ENCODE measurements around the gene GPR37. TPM values are rescaled to one million over a fixed set of nuclear protein-coding genes. Genes with fewer than 3 reads are reported as not detected.

The GPR37 gene
- total RNA-seq, 1 donor from 2014 or later: not detected

DNA sequence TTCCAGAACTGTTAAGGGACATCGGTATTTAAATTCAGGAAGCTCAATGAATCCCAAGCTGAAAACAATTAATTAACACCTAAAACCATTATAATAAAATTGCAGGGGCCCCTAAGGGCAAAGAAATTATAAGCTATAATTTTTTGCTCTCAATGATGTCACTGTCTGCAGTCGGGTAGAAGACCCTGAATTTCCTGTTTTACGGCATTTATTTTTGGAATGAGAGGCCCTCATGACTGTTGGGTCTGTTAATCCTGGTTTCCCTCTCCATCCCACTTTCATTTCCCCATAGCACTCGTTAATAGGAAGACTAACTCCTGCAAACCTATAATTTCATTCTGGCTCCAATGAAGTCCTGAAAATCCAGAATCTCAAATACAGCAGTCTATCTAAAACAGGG is 25.8 kb upstream of the GPR37 start:
- intact Hi-C loops (cut with micrococcal nuclease): no loop called here
- DNase-seq (ENCODE audit: low spot score): no peak
- H3K4me3 Mint-ChIP-seq (ENCODE audit: low read depth): no peak overlapping the region
- no peaks in the 10 kb centered on the region for H3K36me3 Mint-ChIP-seq (ENCODE audit: low read depth)
- no peaks in the 10 kb centered on the region for H3K9me3 Mint-ChIP-seq
- peaks cover 7% of the 10 kb centered on the region for H3K27me3 Mint-ChIP-seq (ENCODE audit: low read depth)
- no peaks in the 10 kb centered on the region for H3K4me1 Mint-ChIP-seq (ENCODE audit: low read depth)
- no peak overlapping the region for H3K27ac Mint-ChIP-seq

DNA sequence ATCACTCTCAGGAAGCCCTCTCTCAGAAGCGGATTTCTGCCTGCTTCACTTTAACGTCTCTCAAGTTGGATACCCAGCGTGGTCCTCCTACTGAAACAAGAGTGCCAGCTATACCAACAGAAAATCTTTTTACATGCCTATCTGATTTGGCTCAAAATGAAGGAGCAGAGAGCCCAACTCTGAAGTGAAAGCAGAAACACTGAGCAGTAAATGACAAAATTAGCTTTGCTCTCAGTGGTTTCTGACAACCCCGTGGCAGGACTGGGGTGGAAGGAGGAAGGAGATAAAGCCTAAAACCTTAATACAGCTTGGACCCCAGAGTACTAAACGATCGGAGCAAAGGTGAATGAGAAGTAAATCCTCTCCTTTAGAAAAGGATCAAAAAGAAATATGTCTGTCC is 25.1 kb upstream of the GPR37 start:
- no peak overlapping the region for H3K27ac Mint-ChIP-seq
- H3K36me3 Mint-ChIP-seq (ENCODE audit: low read depth): no peaks in the 10 kb centered on the region
- intact Hi-C loops (cut with micrococcal nuclease): no loop called here
- H3K4me3 Mint-ChIP-seq (ENCODE audit: low read depth): no peak overlapping the region
- DNase-seq (ENCODE audit: low spot score): no peak
- peaks cover 7% of the 10 kb centered on the region for H3K27me3 Mint-ChIP-seq (ENCODE audit: low read depth)
- no peaks in the 10 kb centered on the region for H3K9me3 Mint-ChIP-seq
- H3K4me1 Mint-ChIP-seq (ENCODE audit: low read depth): no peaks in the 10 kb centered on the region

DNA sequence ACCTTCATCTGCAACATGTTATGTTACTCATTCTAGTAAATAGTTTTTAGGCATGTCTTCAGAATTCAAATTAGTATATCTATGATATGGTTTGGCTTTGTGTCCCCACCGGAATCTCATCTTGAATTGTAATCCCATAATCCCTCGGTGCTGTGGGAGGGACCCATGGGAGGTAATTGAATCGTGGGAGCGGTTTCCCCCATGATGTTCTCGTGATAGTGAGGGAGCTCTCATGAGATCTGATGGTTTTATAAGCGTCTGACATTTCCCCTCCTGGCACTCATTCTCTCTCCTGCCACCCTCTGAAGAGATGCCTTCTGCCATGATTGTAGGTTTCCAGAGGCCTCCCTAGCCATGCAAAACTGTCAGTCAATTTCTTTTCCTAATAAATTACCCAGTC is 20.4 kb upstream of the GPR37 start:
- Mint-ChIP-seq H3K9me3 (no peaks in the 10 kb centered on the region), H3K36me3 (ENCODE audit: low read depth) (no peaks in the 10 kb centered on the region), H3K27ac (no peak overlapping the region), H3K27me3 (ENCODE audit: low read depth) (peaks cover 3% of the 10 kb centered on the region), H3K4me1 (ENCODE audit: low read depth) (no peaks in the 10 kb centered on the region), H3K4me3 (ENCODE audit: low read depth) (no peak overlapping the region)
- no peak for DNase-seq (ENCODE audit: low spot score)
- intact Hi-C loops (cut with micrococcal nuclease): loop anchor here (5.0 to 10.0 kb wide), 2 partner anchors 631 to 684 kb away; no protein-coding TSS in a partner anchor

DNA sequence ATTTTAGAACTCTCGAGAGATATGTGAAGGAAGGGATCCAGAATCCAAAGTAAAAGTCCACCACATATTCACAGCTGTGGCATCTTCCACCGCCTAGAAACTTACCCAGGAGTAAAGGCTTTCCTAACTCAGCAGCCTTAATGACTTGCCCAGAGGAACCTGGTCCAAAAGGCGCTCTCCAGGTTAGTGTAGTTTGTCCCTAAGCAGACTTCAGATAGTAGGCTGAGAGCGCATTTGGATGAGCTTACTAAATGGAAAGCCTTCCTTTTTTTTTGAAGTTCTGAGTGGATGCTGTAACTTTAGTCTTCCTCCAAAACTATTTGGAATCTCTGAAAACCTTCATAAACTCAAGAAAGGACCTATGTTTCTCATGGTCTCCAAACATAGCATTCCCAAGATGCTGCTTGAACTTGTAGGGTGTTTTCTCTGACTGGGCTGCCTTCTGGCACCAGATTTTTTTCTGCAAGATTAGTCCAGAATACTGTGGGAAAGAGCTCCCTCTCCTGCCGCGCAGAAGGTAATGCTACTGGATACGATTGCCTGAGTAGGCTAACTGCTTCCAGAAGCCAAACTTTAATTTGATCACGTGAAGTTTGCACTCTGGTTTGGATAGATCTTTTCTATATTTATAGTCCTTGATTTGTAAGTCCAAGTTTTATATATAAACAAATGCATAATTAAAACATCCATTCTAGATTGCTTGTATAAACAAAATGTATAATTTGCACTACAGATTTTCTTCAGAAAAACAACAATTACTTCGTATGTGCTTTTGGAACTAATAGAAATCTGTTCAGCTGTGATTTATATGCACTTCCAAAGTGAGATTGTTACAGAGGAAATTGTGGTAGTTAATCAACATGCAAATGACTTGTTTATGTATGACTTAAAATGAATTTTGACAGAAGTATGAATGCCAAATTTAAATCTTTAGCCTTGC is 19.6 kb upstream of the GPR37 start:
- DNase-seq (ENCODE audit: low spot score): no peak
- H3K4me3 Mint-ChIP-seq (ENCODE audit: low read depth): no peak overlapping the region

DNA sequence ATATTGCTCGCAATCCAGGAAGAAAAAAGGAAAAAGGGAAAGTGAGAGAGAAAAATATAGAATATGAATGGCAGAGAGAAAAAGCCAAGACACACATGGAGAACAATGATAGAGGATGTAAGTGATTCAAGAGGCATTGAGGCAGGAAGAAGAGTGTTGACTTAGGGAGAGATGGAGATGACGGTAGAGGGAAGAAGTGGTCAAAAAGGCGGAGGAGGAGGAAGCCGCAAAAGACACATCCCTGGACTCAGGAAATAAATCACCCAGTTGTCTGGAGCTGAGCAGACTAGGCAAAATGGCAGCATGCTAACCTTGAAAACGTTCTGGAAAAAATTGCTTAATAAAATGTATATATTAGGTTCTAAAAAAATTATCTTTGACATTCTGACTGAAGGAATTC is 17.7 kb upstream of the GPR37 start:
- Mint-ChIP-seq H3K27ac (no peak overlapping the region), H3K4me3 (ENCODE audit: low read depth) (no peak overlapping the region), H3K9me3 (no peaks in the 10 kb centered on the region), H3K27me3 (ENCODE audit: low read depth) (peaks cover 2% of the 10 kb centered on the region), H3K36me3 (ENCODE audit: low read depth) (no peaks in the 10 kb centered on the region), H3K4me1 (ENCODE audit: low read depth) (no peaks in the 10 kb centered on the region)
- no peak for DNase-seq (ENCODE audit: low spot score)
- intact Hi-C loops (cut with micrococcal nuclease): loop anchor here (10.0 kb wide), 1 partner anchor 628 kb away; no protein-coding TSS in a partner anchor

More for the DNA sequence above, 19.6 kb upstream of the GPR37 start:
- Mint-ChIP-seq H3K4me1 (ENCODE audit: low read depth) (no peaks in the 10 kb centered on the region), H3K9me3 (no peaks in the 10 kb centered on the region), H3K27me3 (ENCODE audit: low read depth) (peaks cover 2% of the 10 kb centered on the region), H3K27ac (no peak overlapping the region), H3K36me3 (ENCODE audit: low read depth) (no peaks in the 10 kb centered on the region)
- intact Hi-C loops (cut with micrococcal nuclease): loop anchor here (5.0 to 10.0 kb wide), 2 partner anchors 630 to 683 kb away; no protein-coding TSS in a partner anchor

DNA sequence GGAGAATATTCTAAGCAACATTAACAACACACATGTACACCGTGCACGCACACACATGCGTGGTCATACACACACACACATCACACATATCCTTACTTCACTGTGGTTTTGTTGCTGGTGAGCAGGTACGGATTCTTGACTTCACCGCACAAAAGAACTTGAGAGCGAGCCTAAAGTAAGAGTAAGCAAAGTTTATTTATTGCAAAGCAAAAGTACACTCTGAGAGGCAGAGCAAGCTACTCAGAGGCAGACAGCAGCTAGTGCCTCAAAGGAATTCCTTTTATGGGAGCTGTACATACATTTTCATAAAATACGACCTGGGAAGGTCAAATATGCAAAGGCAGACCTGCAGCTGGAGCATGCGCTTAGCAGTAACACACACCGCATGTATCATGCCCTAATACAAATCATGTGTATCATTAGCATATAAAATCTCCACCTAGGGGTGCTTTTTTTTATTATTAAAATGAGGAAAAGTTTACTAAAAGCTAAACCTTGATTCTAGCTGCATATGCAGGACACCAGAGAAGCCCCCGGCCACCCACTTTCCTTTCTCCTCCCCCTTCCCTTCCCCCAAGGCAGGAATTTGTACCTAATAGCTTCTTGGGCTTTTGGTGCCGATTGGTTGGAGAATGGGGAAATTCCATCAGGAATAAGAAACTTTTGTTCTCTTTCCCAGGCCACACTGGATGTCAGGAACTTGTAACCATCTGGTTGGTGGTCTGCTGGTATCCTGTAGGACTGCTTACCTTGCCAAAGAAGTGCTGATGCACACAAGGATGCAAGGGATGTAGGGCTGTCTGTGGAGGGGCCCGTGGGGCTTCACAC is 16.5 kb upstream of the GPR37 start:
- Mint-ChIP-seq H3K4me1 (ENCODE audit: low read depth) (no peaks in the 10 kb centered on the region), H3K4me3 (ENCODE audit: low read depth) (no peak overlapping the region), H3K27ac (no peak overlapping the region), H3K27me3 (ENCODE audit: low read depth) (peaks cover 8% of the 10 kb centered on the region), H3K36me3 (ENCODE audit: low read depth) (no peaks in the 10 kb centered on the region), H3K9me3 (no peaks in the 10 kb centered on the region)
- intact Hi-C loops (cut with micrococcal nuclease): loop anchor here (10.0 kb wide), 1 partner anchor 627 kb away; no protein-coding TSS in a partner anchor
- DNase-seq (ENCODE audit: low spot score): no peak

DNA sequence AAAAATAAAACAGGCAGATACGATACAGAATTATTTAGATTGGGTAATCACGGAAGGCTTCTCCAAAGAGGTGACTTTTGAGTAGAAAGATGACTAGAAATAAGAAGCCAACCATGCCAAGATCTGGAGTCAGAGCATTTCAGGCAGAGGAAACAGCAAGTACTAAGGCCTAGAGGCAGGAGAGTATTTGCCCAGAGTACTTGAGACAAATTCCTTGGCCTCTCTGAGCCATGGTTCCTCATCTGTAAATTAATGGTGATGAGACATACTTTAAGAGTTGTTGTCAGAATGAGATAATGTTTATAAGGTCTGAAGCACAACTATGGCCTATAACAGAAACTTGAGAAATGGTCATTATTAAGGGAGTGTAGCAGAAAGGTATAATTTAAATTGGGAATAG is 15.8 kb upstream of the GPR37 start:
- no peaks in the 10 kb centered on the region for H3K36me3 Mint-ChIP-seq (ENCODE audit: low read depth)

DNA sequence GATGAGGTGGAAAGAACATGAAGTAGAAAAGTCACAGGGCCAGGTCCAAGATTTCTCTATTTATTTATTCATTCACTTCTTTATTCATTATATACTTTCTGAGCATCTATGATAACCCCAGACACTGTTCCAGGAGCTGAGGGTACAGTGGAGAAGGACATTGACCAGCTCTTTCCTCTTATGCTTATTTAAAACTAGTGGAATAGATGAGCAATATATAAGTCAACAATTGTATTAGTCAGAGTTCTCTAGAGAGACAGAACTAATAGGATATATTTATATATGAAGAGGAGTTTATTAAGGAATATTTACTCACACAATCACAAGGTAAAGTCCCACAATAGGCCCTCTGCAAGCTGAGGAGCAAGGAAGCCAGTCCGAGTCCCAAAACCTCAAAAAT is 15.0 kb upstream of the GPR37 start:
- H3K27ac Mint-ChIP-seq: no peak overlapping the region
- no peak overlapping the region for H3K4me3 Mint-ChIP-seq (ENCODE audit: low read depth)
- intact Hi-C loops (cut with micrococcal nuclease): loop anchor here (10.0 kb wide), 1 partner anchor 626 kb away; no protein-coding TSS in a partner anchor
- DNase-seq (ENCODE audit: low spot score): no peak
- H3K9me3 Mint-ChIP-seq: no peaks in the 10 kb centered on the region
- H3K27me3 Mint-ChIP-seq (ENCODE audit: low read depth): peaks cover 8% of the 10 kb centered on the region
- H3K4me1 Mint-ChIP-seq (ENCODE audit: low read depth): no peaks in the 10 kb centered on the region
- no peaks in the 10 kb centered on the region for H3K36me3 Mint-ChIP-seq (ENCODE audit: low read depth)

More for the DNA sequence above, 15.8 kb upstream of the GPR37 start:
- intact Hi-C loops (cut with micrococcal nuclease): loop anchor here (10.0 kb wide), 1 partner anchor 627 kb away; no protein-coding TSS in a partner anchor
- no peaks in the 10 kb centered on the region for H3K9me3 Mint-ChIP-seq
- no peak for DNase-seq (ENCODE audit: low spot score)
- H3K27ac Mint-ChIP-seq: no peak overlapping the region
- peaks cover 8% of the 10 kb centered on the region for H3K27me3 Mint-ChIP-seq (ENCODE audit: low read depth)
- no peaks in the 10 kb centered on the region for H3K4me1 Mint-ChIP-seq (ENCODE audit: low read depth)
- H3K4me3 Mint-ChIP-seq (ENCODE audit: low read depth): no peak overlapping the region

DNA sequence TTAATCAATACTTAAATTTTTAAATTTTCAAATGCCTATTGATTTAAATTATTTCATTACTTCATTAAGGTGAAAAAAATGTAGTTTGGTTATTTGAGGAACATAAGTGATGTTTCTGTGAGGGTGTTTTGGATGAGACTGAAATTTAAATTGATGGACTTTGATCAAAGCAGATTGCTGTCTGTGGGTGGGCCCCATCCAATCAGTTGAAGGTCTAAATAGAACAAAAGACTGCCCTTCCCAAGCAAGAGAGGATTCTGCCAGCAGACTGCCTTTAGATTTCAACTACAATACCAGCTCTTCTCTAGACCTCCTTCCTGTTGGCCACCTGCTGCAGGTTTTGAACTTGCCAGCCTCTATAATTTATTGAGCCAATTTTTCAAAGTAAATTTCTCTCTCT is 14.5 kb upstream of the GPR37 start:
- no peak for DNase-seq (ENCODE audit: low spot score)
- H3K36me3 Mint-ChIP-seq (ENCODE audit: low read depth): no peaks in the 10 kb centered on the region
- intact Hi-C loops (cut with micrococcal nuclease): loop anchor here (10.0 kb wide), 1 partner anchor 625 kb away; no protein-coding TSS in a partner anchor
- no peak overlapping the region for H3K4me3 Mint-ChIP-seq (ENCODE audit: low read depth)
- no peaks in the 10 kb centered on the region for H3K9me3 Mint-ChIP-seq
- no peak overlapping the region for H3K27ac Mint-ChIP-seq
- peaks cover 11% of the 10 kb centered on the region for H3K27me3 Mint-ChIP-seq (ENCODE audit: low read depth)
- H3K4me1 Mint-ChIP-seq (ENCODE audit: low read depth): no peaks in the 10 kb centered on the region

DNA sequence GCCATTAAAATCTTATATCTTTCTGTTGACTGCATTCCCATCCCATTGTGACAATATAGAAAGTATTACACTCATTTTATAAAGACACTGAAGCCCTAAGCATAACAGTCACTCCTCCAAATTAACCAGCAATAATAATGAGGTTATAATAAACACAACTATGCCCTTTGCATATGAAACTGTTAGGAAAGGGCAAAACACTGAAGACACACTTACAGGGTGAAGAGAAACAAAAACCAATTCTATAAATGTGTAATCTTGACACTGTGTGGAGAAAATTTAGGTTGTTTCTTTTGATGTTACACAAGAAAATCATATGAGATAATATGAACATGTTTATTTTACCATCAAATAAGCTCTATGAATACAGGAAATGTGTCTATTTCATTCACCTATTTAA is 14.0 kb upstream of the GPR37 start:
- Mint-ChIP-seq H3K4me1 (ENCODE audit: low read depth) (no peaks in the 10 kb centered on the region), H3K27ac (no peak overlapping the region), H3K4me3 (ENCODE audit: low read depth) (no peak overlapping the region), H3K27me3 (ENCODE audit: low read depth) (peaks cover 11% of the 10 kb centered on the region), H3K36me3 (ENCODE audit: low read depth) (no peaks in the 10 kb centered on the region), H3K9me3 (no peaks in the 10 kb centered on the region)
- DNase-seq (ENCODE audit: low spot score): no peak
- intact Hi-C loops (cut with micrococcal nuclease): loop anchor here (10.0 kb wide), 1 partner anchor 625 kb away; no protein-coding TSS in a partner anchor

DNA sequence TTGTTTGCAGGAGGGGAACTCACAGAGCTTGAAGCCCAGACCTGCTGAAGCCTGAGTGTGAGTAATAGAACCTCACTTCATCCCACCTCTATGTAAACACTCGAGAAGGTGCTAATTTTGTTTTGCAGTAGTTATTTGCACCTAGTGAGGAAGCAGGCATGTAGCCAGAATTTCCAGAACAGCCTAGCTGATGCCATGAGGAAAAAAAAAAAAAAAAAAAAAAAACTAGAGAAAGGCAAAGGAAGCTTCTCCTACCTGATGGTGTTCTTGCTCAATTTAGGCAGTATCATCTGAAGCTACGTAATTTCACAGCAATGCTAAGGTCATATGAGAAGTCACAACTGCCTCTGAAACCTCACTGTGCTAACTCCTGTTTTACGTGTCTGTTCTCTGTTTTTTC is 13.6 kb upstream of the GPR37 start:
- intact Hi-C loops (cut with micrococcal nuclease): no loop called here
- Mint-ChIP-seq H3K4me3 (ENCODE audit: low read depth) (no peak overlapping the region), H3K9me3 (no peaks in the 10 kb centered on the region), H3K27ac (no peak overlapping the region), H3K4me1 (ENCODE audit: low read depth) (no peaks in the 10 kb centered on the region), H3K36me3 (ENCODE audit: low read depth) (no peaks in the 10 kb centered on the region), H3K27me3 (ENCODE audit: low read depth) (peaks cover 11% of the 10 kb centered on the region)
- DNase-seq (ENCODE audit: low spot score): no peak

DNA sequence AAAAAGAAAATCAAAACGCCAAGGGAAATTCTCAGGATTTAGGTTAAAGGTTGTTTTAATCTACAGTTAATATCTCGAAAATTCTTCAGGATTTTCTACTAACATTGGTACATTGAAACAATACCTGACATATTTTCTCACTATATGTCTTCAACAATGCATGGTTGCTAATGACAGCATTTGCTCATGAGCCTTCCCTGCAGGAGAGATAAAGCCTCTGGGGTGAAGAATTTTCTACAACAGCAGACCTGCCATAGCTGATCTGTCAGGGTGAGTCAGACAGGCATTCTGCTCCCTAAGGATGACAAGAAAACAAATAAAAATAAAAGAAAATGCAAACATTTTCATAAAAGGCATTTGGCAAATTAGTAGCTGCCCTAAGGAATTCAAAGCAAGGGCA is 11.7 kb upstream of the GPR37 start:
- Mint-ChIP-seq H3K27me3 (ENCODE audit: low read depth) (peaks cover 25% of the 10 kb centered on the region), H3K9me3 (no peaks in the 10 kb centered on the region), H3K36me3 (ENCODE audit: low read depth) (no peaks in the 10 kb centered on the region), H3K27ac (no peak overlapping the region), H3K4me1 (ENCODE audit: low read depth) (no peaks in the 10 kb centered on the region), H3K4me3 (ENCODE audit: low read depth) (no peak overlapping the region)
- intact Hi-C loops (cut with micrococcal nuclease): no loop called here
- DNase-seq (ENCODE audit: low spot score): no peak

Data from activated T-helper 2 cell treated with anti-CD3 and anti-CD28 coated beads, Interferon-gamma antibody, Interleukin-2, Interleukin-4, amounts not matched to agents 10 μg/mL and 5 μg/mL and 100 μg/mL, durations not matched to agents 14 hours and 24 hours and 36 hours (primary cell).